HUDEP-2 (cell line): ENCODE data around the gene DTNB.
"Not testable (repeated sequence)": the region's sequence is repeated elsewhere in the genome, so short reads cannot be mapped to it uniquely, and the experiment has no call there.

Source experiments
- DNase-seq, 76 experiments: peaks; one replicate each; lab custom pipeline; 2025; ENCODE audit not compliant: unreplicated experiment in 76 of 76; lab: John Stamatoyannopoulos, UW

Gene DTNB

GRCh38 chr2:25633801-25634200, 39.6 kb downstream of the DTNB start:
- DNase-seq: not testable (repeated sequence)

DNA sequence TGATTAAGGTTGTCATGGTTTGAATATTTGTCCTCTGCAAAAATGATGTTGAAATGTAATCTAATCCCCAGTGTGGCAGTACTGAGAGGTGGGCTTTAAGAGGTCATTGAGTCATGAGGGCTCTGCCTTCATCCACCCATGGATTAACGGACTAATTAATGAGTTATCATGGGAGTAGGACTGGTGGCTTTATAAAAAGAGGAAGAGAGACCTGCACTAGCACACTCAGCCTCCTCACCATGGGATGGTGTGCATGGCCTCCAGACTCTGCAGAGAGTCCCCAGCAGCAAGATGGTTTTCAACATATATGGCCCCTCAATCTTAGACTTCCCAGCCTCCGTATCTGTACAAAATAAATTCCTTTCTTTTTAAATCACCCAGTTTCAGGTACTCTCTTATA, 41.0 kb downstream of the DTNB start:
- DNase-seq: no peak

GRCh38 chr2:25624635-25625034, 48.7 kb downstream of the DTNB start:
- DNase-seq: no peak

DNA sequence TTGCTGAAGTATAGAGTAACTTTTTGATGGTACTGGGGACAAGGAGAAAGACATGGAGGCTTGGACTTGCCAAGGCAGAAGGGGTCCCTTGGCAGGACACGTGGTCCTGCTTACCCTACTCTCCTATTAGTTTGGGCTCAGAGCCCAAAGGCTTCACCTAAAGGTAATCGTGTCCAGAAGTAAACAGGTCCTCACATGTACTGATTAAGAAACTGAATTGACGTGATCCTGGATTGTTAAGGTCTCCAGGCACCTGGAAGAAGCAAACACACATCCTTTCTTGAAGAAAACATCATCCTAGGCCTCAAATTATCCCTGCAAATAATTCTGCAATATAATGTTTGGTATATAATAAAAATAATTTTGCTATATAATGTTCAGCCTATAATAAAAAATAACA, 50.0 kb downstream of the DTNB start:
- DNase-seq: no peak

- DNase-seq: no peak
These were observed 52.7 kb downstream of the DTNB start for GRCh38 chr2:25620711-25621110.

- no peak for DNase-seq
These were observed 53.3 kb downstream of the DTNB start for GRCh38 chr2:25620077-25620476.

DNA sequence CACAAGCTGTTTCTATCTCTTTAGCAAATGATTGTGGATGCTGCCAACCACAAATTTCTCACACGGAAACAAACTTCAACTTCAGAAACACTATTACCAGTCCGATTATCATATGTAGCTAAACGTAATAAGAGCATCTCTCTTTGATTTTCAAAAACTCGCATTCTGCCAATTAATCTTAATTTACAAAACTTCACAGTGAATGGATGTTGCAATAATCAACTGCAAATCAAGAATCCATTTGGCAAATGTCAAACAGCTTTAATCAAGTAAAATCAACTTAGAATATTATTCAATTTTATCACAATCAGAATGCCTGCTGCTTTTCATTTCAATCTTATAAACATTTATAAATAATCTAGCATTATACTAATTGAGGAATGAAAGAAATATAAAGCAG, 54.2 kb downstream of the DTNB start:
- DNase-seq: no peak

GRCh38 chr2:25618676-25619075, 54.7 kb downstream of the DTNB start:
- DNase-seq: no peak

DNA sequence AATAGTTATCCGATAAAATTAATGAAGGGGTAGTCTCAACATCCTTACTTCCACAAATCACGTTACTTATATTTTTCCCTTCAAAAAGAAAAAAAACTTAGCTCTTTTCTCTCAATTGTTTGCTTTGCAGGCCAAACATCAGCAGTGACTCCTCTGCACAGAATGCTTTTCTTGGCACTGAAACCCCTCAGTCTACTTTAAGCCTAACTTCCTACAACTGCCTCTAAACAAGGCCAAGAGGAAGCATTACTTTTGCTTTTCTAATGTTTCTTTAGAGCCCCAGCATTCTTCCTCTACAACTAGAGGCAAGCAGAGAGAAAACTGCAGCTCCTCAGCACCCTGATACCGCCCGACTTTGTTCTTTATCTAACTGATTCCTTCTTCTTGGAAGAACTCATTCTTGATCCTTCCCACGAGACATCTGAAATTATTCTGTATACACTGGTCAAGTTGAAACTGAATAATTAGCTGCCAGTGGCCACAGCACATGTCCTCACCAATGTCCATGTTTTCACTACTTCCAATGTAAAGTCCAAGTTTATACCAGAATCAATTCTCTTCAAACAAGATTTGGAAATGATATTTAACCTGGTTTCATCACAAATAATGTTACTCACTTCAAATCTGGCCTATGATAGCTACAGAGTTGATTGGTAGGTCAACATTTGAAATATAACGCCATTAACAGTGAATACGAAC, 55.3 kb downstream of the DTNB start:
- DNase-seq: no peak

DNA sequence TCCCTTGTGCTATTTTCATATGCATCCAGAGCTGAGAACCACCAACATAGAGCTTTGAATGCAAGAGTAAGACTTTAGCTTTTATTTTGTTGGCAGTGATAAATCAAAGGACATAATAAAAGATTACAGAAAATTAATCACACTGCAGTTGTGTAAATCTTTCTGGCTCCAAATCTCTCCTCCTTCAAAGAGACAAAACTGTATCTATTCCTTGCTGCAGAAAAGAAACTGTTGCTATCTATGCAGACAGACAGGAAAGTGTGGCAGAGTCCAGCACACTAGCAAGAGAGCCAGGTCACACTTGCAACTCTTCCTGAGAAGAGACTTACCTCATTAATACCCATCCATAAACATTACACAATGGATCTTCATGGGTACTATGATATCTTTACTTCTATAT, 57.5 kb downstream of the DTNB start:
- no peak for DNase-seq

- DNase-seq: no peak
These were observed 58.0 kb downstream of the DTNB start for GRCh38 chr2:25615386-25615785.

- DNase-seq: no peak
These were observed 58.7 kb downstream of the DTNB start for GRCh38 chr2:25614711-25615110.

- no peak for DNase-seq
These were observed 64.7 kb downstream of the DTNB start for GRCh38 chr2:25608718-25609117.

DNA sequence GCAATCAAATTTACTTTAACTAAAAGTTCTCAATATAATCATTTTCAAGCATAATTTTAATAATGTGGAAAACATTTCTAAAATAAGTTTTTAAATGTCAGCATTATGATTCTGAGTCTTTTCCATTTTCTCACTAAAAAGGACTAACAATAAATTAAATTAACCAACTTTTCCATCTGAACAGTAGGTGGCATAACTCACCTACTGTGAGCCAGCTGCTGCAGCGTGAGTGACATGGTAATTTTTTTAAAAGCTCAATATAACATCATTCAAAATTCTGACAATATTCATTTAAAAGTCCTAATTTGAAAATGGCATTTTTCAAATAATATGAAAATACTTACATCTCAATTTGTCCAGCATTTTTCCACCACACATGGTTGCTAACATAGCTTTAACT, 66.5 kb downstream of the DTNB start:
- peak in 6 of 76 experiments; percentile 4 to 18 (median 8) for DNase-seq

DNA sequence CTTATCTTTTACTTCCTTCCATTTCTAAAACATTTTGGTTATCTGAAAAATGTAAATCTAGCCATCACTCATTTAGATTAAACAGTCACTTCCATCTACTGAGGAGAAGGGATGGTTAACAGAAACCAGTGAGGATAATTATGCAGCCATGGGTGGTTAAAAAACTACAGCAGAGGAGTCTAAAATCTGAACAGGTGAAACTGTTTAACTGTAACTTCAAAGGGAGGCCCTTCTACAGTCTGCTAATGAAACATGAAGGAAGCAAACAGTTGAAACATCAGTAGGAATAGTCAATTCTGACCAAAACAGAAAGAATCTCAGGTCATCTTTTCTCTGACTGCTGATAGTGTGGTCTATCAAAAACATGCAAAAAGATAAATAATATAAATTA, 71.0 kb downstream of the DTNB start:
- DNase-seq: no peak

DNA sequence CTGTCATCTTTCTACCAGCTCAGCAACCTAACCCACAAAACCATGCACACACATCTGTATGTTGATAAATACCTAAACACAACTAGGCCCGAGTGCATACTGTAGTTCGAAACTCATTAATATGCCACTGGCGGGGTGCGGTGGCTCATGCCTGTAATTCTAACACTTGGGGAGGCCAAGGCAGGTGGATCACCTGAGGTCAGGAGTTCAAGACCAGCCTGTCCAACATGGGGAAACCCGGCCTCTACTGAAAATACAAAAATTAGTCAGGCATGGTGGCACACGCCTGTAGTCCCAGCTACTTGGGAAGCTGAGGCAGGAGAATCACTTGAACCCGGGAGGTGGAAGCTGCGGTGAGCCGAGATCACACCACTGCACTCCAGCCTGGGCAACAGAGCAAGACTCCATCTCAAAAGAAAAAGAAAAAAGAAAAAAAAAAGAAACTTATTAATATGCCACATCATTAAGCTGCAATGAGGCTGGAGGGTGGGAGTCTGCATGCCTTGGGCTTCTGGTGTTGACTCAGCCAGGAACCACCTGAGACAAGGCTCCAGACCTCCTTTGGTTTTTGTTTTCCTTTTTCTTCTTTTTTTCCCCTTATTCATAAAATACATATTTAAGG, 71.6 kb downstream of the DTNB start:
- DNase-seq: not testable (repeated sequence)

DNA sequence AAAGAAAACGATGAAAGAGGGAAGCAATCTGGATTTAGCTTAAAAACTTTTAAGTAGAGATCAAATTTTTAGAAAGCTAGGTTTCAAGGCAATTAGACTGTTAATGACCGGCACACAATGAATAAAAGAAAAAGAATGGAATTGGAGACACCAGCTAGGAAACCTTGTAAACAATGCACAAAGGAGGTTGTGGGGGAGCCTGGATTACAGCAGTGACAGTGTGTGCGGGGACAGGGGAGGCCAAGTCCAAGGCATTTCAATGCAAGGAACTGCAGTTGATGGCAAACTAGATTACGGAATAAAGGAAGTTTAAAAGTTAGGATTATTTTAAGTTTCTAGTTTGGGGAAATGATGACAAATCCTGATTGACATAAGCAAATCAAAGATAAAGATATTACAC, 74.5 kb downstream of the DTNB start:
- no peak for DNase-seq

- DNase-seq: no peak
These were observed 75.0 kb downstream of the DTNB start for GRCh38 chr2:25598332-25598731.

- DNase-seq: no peak
These were observed 75.5 kb downstream of the DTNB start for GRCh38 chr2:25597881-25598280.

DNA sequence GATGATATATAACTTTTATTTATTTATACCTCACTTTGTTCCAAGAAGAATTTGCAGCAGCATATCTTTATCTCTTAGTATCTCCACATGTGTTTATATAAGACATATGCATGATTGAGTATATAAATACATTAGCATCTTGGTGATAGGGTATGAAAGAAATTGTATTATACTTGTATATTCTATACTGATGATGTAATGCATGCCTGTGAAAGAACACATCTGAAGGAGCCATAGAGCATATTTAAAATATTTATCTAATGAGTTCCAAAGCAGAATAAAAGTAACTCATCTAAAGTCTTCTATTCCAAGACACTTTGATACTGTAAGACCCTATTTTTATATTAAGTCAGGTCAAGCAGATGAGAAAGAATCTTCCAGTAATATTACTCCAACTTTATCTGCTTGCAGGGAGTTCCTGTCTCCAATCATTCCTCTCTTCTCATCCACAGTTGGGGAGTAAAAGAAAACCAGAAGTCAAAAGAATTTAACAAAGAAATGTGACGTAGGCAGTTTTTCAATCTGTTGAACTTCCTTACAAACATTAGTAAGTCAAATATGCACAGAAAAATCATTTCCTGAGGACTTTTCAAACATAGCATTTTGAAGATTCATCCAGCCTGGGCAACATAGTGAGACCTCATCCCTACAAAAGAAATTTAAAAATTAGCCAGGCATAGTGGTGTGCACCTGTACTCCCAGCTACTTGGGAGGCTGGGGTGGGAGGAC, 76.7 kb downstream of the DTNB start:
- DNase-seq: no peak

DNA sequence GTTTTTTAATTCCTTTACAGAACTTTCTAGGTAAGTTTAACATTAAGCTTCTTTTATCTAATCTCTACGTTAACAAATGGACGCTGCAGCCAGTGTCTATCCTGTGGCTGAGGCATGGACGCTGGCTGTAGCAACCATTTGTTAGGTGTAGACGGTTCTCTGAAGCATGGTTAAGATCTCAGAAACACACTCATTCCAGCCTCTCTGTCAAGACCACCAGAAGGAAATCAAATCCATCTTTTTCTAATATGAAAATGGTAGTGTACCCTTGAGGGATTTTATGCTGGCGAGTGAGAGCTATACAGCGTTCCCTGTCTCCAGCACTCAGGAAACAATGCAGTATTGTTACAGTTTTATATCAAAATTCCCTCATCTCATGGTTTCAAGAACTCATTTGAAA, 78.0 kb downstream of the DTNB start:
- DNase-seq: no peak

GRCh38 chr2:25594991-25595390, 78.4 kb downstream of the DTNB start:
- no peak for DNase-seq
